ENCODE results near the gene ATP6V0A4.

DNA sequence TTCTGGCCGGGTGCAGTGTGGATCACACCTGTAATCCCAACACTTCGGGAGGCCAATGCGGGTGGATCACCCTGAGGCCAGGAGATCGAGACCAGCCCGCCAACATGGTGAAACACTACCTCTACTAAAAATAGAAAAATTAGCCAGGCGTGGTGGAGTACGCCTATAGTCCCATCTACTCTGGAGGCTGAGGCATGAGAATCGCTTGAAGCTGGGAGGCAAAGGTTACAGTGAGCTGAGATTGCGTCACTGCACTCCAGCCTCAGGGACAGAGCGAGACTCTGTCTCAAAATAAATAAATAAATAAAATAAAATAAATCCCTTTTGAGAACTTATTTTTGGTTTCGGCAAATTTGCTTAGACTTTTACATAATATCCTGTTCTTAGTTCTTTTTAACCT, 31.3 kb upstream of the ATP6V0A4 start:
- TF ChIP-seq, protein P1, sequence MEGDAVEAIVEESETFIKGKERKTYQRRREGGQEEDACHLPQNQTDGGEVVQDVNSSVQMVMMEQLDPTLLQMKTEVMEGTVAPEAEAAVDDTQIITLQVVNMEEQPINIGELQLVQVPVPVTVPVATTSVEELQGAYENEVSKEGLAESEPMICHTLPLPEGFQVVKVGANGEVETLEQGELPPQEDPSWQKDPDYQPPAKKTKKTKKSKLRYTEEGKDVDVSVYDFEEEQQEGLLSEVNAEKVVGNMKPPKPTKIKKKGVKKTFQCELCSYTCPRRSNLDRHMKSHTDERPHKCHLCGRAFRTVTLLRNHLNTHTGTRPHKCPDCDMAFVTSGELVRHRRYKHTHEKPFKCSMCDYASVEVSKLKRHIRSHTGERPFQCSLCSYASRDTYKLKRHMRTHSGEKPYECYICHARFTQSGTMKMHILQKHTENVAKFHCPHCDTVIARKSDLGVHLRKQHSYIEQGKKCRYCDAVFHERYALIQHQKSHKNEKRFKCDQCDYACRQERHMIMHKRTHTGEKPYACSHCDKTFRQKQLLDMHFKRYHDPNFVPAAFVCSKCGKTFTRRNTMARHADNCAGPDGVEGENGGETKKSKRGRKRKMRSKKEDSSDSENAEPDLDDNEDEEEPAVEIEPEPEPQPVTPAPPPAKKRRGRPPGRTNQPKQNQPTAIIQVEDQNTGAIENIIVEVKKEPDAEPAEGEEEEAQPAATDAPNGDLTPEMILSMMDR (IDR thresholded peaks at IDR 0.05) = no peak
- no peak for TF ChIP-seq POLR2A (IDR thresholded peaks at IDR 0.05)

All from lower leg skin (tissue), 3 donors.